GM19372 (cell line): ENCODE results near the gene GALNT2.
A peak's percentile ranks its signal among the peaks of the same experiment; 100 is the strongest.

Source experiments
- ATAC-seq: cut with Tn5 transposase; IDR thresholded peaks from one replicate; pipeline ENCODE4 v1.9.1; 2021; ENCODE audit warnings: mild to moderate bottlenecking, low read depth, moderate library complexity; ENCODE audit not compliant: unreplicated experiment

GALNT2 gene

DNA sequence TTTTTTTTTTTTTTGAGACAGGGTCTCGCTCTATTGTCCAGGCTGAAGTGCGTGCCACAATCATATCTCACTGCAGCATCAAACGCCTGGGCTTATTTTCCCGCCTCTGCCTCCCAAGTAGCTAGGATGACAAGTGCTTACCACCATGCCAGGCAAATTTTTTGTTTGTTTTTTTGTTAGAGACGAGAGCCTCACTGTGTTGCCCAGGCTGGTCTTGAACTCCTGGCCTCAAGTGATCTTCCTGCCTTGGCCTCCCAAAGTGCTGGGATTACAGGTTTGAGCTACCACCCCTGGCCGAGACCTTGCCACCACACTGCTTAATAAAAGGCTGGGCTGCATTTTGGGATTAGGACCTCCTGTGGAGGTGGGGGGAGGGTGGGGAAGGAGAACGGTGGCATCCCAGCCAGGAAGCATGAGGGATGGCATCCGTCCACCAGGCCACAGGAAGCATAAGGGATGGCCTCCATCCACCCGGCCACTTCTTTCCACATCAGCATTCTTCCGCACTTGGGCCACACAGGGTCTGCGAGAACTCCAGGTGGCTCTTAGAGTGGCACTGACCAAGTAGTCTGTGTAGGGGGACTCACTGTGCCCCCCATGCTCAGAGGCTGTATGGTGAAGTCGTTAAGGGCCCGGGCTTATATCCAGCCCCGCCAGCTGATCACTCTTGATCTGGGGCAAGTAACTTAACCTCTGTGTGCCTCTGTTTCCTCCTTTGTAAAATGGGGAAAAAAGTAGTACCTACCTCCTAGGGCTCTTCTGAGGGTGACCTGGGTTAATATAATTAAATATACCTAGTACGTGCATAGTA is 75.0 kb downstream of the GALNT2 start:
- no peak for ATAC-seq

DNA sequence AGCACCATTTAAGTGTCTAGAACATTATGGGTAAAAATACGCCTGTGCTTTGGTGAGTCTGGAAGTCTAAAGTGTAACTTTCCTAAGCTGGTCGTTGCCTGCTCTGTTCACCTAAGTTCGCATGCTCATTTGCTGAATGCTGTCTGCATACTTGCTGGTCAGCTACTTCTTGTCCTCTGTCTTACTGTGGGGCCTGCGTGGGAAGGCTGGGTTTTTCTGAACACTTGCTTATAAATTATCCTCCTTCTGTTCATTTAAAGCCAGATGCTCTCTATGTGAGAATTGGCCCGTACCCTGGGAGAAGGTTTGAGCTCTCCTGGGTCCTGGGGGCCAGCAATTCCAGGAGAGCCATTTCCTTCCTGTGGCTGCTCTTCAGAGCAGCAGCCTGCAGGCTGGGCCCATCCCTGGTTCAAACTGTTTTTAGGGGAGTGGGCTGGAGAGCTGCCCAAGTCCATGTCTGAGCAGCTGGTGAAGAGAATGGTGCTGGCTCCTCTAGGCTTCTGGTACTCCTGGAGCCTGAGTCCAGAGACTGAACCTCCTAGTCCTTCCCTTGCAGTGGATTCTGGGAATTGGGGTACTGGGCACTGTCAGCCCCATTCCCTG is 75.7 kb downstream of the GALNT2 start:
- ATAC-seq, result no peak

DNA sequence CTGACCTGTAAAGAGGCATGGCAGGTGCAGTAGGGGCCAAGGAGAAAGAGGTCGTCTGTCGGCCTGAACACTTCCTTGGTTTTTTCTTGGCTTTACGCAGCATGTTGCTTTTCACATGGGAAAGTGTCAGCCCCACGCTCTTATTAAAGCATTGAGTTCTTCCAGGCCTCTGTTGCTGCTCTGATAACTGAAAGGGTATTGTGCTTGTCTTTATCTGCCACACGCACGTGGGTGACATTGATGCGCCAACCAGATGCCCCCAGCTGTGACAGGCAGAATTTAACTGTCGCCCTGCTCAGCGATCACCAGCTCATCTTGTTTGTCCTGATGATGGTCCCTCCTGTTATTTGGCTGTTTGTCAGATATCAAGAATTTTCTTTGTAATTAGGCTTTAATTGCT is 76.5 kb downstream of the GALNT2 start:
- no peak for ATAC-seq

- no peak for ATAC-seq
Observed at GRCh38 chr1:230144010-230144614, 77.1 kb downstream of the GALNT2 start.

DNA sequence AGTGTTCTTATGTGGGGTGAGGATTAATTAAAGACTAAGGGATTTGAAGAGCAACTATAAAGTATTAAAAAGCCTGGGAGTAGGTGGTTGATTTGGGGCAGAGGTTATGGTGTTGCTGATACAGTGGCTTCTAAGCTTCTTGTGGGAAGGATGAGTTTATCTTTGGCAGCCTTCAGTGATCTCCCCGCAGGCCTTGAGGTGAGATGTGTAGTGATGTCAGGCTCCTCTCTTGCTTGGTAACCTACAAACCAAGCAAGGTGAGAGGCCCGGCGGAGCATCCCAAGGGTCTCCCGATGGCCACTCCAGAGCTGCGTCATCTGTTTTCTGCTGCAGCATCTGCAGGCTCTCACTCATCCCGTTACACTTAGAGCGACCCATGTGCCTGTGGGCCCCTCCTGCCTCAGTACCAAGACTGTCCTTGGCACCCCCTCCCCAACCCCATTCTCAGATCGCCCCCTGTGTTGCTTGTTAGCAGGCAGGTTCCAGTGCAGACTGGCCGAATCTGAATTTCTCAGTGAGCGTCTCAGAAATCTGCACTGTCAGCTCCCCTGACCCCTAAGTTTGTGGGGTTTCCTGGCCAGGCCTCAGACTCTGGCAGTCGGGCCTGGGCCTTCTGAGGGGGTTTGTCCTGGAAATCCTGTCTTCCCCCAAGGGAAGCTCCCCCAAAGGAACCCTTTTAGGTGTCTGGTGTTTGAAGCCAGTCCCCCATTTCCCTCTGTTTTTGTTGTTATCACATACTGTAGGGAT is 77.9 kb downstream of the GALNT2 start:
- ATAC-seq, result no peak

- ATAC-seq, result no peak
Observed at GRCh38 chr1:230145505-230145899, 78.5 kb downstream of the GALNT2 start.

DNA sequence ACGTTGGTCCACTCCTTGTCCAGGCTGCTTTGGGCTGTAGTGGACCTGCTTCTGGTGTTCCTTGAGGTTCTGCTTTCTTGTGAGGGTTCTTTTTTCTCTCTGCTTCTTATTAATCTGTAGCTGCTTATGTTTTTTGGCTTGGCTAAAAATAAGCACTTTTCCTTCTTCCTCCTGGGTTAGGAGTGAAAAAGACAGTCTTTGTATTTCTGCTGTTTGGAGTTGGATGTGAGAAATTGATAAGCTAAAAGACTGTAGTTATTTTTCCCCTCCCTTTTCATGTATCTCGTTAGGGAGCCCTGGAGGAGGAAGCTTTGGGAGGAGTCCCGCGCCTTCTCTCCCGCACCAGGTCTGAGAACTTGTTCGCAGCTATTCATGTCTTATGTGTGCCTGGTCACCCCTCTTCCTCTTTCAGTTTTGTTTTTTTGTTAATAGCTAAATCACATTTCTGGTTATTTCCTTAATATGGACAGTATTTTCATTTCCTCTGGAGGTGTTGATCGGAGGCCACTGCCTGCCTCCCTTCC is 79.0 kb downstream of the GALNT2 start:
- peak; percentile 38 for ATAC-seq

DNA sequence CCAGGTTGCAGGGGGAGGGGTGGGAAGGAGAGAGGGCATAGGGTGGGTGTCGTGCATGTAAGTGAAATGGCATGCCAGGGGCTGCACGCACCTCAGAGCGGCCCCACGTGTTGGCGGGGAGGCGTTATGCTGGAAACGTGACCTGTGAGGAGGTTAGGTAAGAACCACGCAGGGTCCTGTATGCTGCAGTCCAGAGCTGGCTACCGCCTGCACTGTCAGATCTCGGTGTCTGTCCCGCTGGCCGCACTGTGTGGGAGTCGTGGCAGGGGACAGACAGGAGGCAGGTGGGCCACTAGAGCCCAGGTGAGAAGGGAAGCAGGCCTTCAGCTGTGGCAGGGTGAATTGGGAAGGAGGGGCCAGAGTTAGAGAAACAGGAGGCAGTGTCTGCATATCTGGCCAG is 79.7 kb downstream of the GALNT2 start:
- no peak for ATAC-seq

DNA sequence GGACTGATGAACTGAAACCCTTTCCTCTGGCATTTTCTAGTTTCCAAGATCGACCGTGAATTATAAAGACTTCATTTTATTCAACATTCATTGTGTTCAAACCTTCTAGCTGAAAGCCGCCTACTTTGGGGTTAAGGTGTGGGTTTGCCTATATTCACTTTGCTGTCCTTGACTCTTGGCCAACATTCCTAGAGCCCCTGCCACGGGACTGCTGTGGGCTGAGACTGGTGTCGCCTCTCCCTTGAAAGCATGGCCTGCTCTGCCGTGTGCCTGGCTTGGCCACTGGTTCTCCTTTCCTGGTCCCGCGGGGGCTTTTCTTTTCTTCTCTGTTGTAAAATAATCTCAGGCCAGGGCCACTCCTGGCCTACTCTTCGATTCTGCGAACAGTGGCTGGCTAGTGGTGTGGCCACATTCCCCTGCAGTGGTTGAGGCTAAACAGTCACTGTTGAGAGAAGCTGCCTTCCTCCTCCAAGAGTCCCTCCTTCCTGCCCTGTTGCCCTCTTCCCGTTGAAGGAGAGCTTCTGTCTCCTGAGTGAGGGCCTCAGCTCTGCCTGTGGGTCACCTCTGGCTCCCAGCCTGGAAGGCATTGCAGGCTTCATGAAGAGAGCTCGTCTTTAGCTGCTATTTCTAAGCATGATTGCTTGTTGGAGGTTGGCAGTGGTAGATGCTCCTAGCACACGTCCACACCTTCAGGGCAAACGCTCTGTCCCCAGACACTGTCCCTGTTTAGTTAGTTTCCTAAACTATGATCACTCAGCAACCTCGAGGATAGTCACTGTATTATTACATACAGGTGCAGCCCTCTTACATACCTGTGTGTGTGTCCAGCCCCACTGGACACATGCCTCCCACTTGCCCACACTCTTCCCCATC is 80.5 kb downstream of the GALNT2 start:
- ATAC-seq, result no peak

GRCh38 chr1:230148126-230148652 is 81.2 kb downstream of the GALNT2 start:
- no peak for ATAC-seq

DNA sequence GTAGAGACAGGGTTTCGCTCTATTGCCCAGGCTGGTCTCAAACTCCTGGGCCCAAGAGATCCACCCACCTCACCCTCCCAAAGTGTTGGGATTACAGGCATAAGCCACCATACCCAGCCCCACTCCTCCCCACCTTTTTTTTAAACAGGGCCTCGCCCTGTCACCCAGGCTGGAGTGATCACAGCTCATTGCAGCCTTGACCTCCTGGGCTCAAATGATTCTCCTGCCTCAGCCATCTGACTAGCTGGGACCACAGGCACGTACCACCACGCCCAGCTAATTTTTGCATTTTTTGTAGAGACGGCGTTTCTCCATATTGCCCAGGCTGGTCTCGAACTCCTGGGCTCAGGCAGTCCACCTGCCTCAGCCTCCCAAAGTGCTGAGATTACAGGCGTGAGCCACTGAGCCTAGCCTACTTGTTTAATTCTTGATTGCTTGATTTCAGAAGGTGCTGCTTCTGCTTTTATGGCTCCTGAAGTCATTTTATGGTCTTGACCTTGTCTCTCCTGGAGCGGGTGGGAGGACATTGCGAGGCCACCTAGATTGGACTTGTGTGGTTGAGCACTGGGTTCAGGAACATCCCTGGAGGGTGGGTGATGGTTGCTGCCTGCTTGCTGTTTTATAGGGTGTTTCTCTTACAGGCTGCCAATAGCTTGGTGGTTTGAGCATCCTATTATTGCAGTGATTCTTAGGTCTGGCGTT is 81.9 kb downstream of the GALNT2 start:
- ATAC-seq, result no peak

- ATAC-seq, result peak; percentile 79
Observed at GRCh38 chr1:230149751-230150584, 82.9 kb downstream of the GALNT2 start.

DNA sequence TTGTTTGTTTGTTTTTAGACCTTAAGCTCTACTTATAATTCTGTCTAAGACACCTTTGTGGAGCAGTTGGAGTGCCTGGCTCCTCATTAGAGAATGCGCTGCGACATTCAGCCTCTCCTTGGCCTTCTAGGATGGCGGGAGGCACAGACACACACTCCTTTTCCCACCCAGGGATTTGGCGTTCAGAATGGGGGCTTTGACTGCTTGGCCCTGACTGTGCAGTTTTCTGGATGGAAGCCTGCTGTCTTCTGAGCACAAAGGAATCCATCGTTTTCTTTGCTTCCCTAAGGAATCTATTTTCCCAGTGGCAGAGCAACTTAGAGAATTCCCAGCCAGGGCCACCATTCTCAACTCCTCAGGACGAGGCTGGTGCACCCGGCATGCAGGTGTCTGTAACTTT is 83.6 kb downstream of the GALNT2 start:
- no peak for ATAC-seq

- ATAC-seq, result no peak
Observed at GRCh38 chr1:230151924-230152468, 85.0 kb downstream of the GALNT2 start.

DNA sequence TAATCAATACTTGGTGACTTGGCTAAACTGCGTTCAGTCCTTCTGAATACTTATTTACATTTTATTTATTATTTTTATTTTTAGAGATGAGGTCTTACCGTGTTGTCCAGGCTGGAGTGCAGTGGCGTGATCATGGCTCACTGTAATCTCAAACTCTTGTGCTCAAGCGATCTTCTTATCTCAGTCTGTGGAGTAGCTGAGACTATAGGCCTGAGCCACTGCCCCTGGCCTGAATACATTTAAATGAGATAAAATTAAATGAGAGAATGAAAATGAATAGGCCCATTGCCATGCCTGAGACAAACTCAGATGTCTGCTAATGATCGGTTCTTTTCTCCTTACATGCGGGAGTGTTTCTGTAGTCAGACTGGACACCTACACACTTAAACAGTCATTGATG is 86.0 kb downstream of the GALNT2 start:
- ATAC-seq, result no peak

DNA sequence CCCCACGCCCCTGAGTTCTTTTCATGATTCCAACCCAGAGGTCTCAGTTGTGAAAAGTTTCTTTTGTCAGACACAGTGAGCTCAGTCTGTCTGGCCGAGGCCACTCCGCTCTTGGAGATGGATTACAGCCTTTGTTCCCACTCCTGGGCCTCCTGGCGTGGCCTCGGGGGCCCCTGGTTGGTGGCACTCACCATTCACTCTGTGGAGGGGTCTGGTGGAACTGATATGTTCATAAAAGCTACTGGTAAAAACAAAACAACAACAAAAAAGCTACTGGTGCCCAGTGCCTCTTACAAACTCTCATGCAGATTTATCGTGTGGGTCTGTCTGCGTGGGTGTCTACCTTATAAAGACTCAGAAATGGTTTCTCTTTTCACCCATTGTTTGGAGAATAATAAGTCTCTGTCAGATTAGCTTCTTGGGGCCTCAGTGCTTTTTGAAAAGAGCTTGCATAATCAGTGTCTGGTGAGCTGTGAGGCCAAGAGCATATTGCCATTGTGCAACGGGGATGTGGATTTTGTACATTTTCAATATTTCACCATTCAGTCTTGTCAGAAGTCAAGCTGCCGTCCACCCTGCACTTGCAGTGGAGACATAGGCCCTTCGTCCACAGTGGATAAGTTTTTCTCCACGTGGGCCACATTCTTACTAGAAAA is 86.7 kb downstream of the GALNT2 start:
- no peak for ATAC-seq

DNA sequence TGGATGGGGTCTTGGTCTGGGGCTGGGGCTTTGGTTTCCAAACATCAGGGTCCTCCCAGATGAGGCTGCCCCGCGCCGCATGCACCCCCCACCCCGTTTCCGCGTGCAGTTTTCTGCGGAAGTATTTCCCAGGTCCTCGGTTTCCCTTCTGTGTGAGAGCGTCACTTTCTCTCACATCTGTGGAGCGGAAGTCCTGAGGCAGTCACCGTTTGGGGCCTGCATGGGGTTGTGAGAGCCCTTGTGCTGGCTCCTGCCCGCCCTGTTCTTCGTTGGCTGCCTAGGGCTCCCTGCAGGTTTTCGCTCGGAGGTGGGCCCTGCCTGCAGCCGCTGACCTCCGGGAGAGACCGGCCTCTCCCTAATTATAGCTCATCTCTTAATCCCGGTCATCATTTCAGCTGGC is 88.0 kb downstream of the GALNT2 start:
- ATAC-seq, result no peak
